MM.1S (cell line): ENCODE results near the gene GRIK1.

Experiments
- DNase-seq: peaks from one replicate; pipeline ENCODE4 v3.0.0-alpha.2; 2015
- H2AFZ ChIP-seq: fragments of 300-600 bp; sonication (generic); 2 replicates; pipeline ENCODE4 v1.6.0; 2016; ENCODE audit warnings: antibody characterized with exemption, low read length
- H3F3A ChIP-seq: fragments of 300-600 bp; sonication (generic); 2 replicates; pipeline ENCODE4 v1.6.1; 2016; ENCODE audit warnings: mild to moderate bottlenecking, antibody characterized with exemption, low read length, moderate library complexity, mixed read lengths; ENCODE audit not compliant: insufficient read depth
- H3K27ac ChIP-seq: fragments of 300-600 bp; sonication (generic); 2 replicates; pipeline ENCODE4 v1.5.1; 2016; ENCODE audit warnings: mild to moderate bottlenecking, low read length
- H3K27me3 ChIP-seq: fragments of 300-600 bp; sonication (generic); replicated peaks from 2 replicates; pipeline ENCODE4 v1.6.0; 2016; ENCODE audit warnings: low read length; ENCODE audit not compliant: insufficient read depth
- H3K36me3 ChIP-seq: fragments of 300-600 bp; sonication (generic); replicated peaks from 2 replicates; pipeline ENCODE4 v1.6.1; 2016; ENCODE audit warnings: mild to moderate bottlenecking, low read length, mixed read lengths; ENCODE audit not compliant: insufficient read depth
- H3K4me1 ChIP-seq: fragments of 300-600 bp; sonication (generic); 2 replicates; pipeline ENCODE4 v1.6.1; 2016; ENCODE audit warnings: low read length, mixed read lengths
- H3K4me2 ChIP-seq: fragments of 300-600 bp; sonication (generic); 2 replicates; pipeline ENCODE4 v1.6.0; 2016; ENCODE audit warnings: low read depth, low read length
- H3K4me3 ChIP-seq: fragments of 300-600 bp; sonication (generic); 2 replicates; pipeline ENCODE4 v1.5.1; 2016; ENCODE audit warnings: low read length, mixed read lengths
- H3K79me2 ChIP-seq: fragments of 300-600 bp; sonication (generic); 2 replicates; pipeline ENCODE4 v1.6.1; 2016; ENCODE audit warnings: mixed run types, low read length, mixed read lengths
- H3K9ac ChIP-seq: fragments of 300-600 bp; sonication (generic); 2 replicates; pipeline ENCODE4 v1.6.1; 2016; ENCODE audit warnings: low read length, mixed read lengths
- H3K9me2 ChIP-seq: fragments of 300-600 bp; sonication (generic); replicated peaks from 2 replicates; pipeline ENCODE4 v1.6.1; 2016; ENCODE audit warnings: mild to moderate bottlenecking, low read length, mixed read lengths; ENCODE audit not compliant: insufficient read depth
- H3K9me3 ChIP-seq: fragments of 300-600 bp; sonication (generic); replicated peaks from 2 replicates; pipeline ENCODE4 v1.6.1; 2016; ENCODE audit warnings: mild to moderate bottlenecking, low read length, mixed read lengths; ENCODE audit not compliant: insufficient read depth
- H4K20me1 ChIP-seq: fragments of 300-600 bp; sonication (generic); 2 replicates; pipeline ENCODE4 v1.6.1; 2016; ENCODE audit warnings: mild to moderate bottlenecking, low read length, moderate library complexity, mixed read lengths; ENCODE audit not compliant: insufficient read depth
- EZH2 ChIP-seq: fragments of 300-600 bp; sonication (generic); optimal IDR thresholded peaks from 2 replicates; pipeline ENCODE3; 2017; ENCODE audit warnings: low read depth, mild to moderate bottlenecking, antibody characterized with exemption, low read length, mixed read lengths
- EZH2phosphoT487 ChIP-seq: fragments of 300-600 bp; sonication (generic); IDR thresholded peaks from 2 replicates; pipeline ENCODE4 v1.6.1; 2018; ENCODE audit warnings: antibody characterized with exemption, low read length
- TF ChIP-seq, protein P1 (sequence below): fragments of 300-600 bp; sonication (generic); IDR thresholded peaks from 2 replicates; pipeline ENCODE4 v1.5.1; 2016; ENCODE audit warnings: antibody characterized with exemption, low read length, mixed read lengths

GRIK1 gene

DNA sequence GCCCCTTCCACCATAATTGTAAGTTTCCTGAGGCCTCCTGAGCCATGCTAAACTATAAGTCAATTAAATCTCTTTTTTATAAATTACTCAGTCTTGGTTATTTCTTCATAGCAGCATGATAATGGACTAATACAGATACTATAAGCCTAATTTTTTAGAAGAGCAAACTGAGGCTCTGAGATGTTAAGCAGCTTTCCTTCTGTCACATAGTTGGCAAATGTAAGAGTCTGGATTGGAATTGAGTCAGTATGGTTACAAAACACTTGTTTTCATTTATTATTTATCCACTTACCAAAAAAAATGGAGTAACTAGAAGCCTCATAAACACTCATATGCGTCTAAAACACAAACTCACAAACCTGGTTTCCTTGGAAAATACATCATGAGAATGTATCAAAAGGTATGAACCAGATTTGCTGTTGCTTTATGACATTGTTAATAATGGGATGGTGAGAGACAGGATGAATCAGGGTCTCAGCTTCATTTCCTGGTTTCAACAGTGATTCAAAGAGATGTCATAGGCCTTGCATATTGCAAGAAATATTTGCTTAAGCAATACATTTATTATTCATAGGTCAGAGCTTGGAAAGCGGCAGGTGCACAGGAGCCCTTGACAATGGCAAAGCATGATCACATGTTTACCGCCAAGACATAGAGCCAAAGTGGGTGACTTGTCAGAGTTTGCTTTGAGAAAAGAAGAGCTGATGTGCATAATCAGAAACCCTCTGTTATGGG lies 221.5 kb downstream of the GRIK1 start:
- H3K79me2 ChIP-seq, result no peaks in the 10 kb centered on the region
- H3K9me3 ChIP-seq, result no peaks in the 10 kb centered on the region
- no peaks in the 10 kb centered on the region for H3K4me1 ChIP-seq
- no peak overlapping the region for H3K9ac ChIP-seq
- H3F3A ChIP-seq, result no peaks in the 10 kb centered on the region
- H3K4me3 ChIP-seq, result no peak overlapping the region
- no peak overlapping the region for H3K4me2 ChIP-seq
- H3K9me2 ChIP-seq, result no peaks in the 10 kb centered on the region
- no peak overlapping the region for H3K27ac ChIP-seq
- DNase-seq, result no peak
- no peaks in the 10 kb centered on the region for H3K36me3 ChIP-seq
- no peak for TF ChIP-seq EZH2phosphoT487
- no peak for TF ChIP-seq EZH2
- TF ChIP-seq, protein P1, sequence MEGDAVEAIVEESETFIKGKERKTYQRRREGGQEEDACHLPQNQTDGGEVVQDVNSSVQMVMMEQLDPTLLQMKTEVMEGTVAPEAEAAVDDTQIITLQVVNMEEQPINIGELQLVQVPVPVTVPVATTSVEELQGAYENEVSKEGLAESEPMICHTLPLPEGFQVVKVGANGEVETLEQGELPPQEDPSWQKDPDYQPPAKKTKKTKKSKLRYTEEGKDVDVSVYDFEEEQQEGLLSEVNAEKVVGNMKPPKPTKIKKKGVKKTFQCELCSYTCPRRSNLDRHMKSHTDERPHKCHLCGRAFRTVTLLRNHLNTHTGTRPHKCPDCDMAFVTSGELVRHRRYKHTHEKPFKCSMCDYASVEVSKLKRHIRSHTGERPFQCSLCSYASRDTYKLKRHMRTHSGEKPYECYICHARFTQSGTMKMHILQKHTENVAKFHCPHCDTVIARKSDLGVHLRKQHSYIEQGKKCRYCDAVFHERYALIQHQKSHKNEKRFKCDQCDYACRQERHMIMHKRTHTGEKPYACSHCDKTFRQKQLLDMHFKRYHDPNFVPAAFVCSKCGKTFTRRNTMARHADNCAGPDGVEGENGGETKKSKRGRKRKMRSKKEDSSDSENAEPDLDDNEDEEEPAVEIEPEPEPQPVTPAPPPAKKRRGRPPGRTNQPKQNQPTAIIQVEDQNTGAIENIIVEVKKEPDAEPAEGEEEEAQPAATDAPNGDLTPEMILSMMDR, result no peak
- no peak overlapping the region for H2AFZ ChIP-seq
- no peaks in the 10 kb centered on the region for H3K27me3 ChIP-seq
- H4K20me1 ChIP-seq, result no peaks in the 10 kb centered on the region

DNA sequence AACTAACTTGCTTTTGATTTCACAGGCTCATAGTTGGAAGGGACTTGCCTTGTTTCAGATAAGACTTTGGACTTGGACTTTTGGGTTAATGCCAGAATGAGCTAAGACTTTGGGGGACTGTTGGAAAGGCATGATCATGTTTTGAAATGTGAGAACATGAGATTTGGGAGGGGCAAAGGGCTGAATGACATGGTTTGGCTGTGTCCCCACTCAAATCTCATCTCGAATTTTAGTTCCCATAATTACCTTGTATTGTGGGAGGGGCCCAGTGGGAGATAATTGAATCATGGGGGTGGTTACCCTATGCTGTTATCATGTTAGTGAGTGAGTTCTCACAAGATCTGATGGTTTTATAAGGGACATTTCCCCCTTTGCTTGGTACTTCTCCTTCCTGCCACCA lies 222.1 kb downstream of the GRIK1 start:
- Histone ChIP-seq H3K4me2 (no peak overlapping the region), H3K27ac (no peak overlapping the region), H4K20me1 (no peaks in the 10 kb centered on the region), H2AFZ (no peak overlapping the region), H3K9me3 (no peaks in the 10 kb centered on the region), H3K4me3 (no peak overlapping the region), H3K79me2 (no peaks in the 10 kb centered on the region), H3K27me3 (no peaks in the 10 kb centered on the region), H3K9ac (no peak overlapping the region), H3F3A (no peaks in the 10 kb centered on the region), H3K36me3 (no peaks in the 10 kb centered on the region), H3K4me1 (no peaks in the 10 kb centered on the region), H3K9me2 (no peaks in the 10 kb centered on the region)
- no peak for DNase-seq
- TF ChIP-seq EZH2phosphoT487 (no peak), EZH2 (no peak)
- TF ChIP-seq, protein P1, result no peak

DNA sequence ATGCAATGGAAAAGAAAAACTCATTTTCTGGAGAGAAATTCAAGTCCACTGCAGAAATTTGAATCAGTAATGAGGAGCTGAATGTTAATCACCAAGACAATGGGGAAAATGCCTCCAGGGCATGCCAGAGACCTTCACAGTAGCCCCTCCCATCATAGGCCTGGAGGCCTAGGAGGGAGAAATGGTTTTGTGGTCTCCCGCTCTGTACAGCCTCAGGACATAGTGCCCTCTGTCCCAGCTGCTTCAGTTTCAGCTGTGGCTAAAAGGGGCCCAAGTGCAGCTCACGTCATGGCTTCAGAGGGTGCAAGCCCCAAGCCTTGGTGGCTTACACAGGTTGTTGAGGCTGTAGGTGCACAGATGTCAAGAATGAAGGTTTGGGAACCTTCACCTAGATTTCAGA lies 223.0 kb downstream of the GRIK1 start:
- no peak for DNase-seq
- Histone ChIP-seq H3K9ac (no peak overlapping the region), H3K27ac (no peak overlapping the region), H3K79me2 (no peaks in the 10 kb centered on the region), H3K9me2 (no peaks in the 10 kb centered on the region), H2AFZ (no peak overlapping the region), H3K4me1 (no peaks in the 10 kb centered on the region), H3K27me3 (no peaks in the 10 kb centered on the region), H3K4me2 (no peak overlapping the region), H3K9me3 (no peaks in the 10 kb centered on the region), H3F3A (no peaks in the 10 kb centered on the region), H3K36me3 (no peaks in the 10 kb centered on the region), H4K20me1 (no peaks in the 10 kb centered on the region), H3K4me3 (no peak overlapping the region)
- TF ChIP-seq, protein P1, result no peak
- no peak for TF ChIP-seq EZH2
- TF ChIP-seq EZH2phosphoT487, result no peak
